Neuronal stem cell (in vitro differentiated cells): Measurements from ENCODE around the gene ADCY3.

Experiments
- DNase-seq: peaks from one replicate; pipeline ENCODE4 v3.0.0-alpha.2; 2013; ENCODE audit warnings: low spot score
- H2AFZ ChIP-seq: one replicate; pipeline ENCODE4 v1.6.1; 2013; ENCODE audit warnings: mild to moderate bottlenecking, low read length, inconsistent platforms
- H2AK5ac ChIP-seq: 2 replicates; pipeline ENCODE4 v1.6.1; 2013; ENCODE audit warnings: low read depth, mild to moderate bottlenecking, inconsistent platforms, low read length, moderate library complexity, mixed read lengths
- H2BK120ac ChIP-seq: 2 replicates; pipeline ENCODE4 v1.6.1; 2013; ENCODE audit warnings: low read depth, mild to moderate bottlenecking, inconsistent platforms, low read length, moderate library complexity, mixed read lengths
- H2BK12ac ChIP-seq: one replicate; pipeline ENCODE4 v1.6.1; 2013; ENCODE audit warnings: low read length, inconsistent platforms
- H2BK15ac ChIP-seq: 2 replicates; pipeline ENCODE4 v1.6.1; 2013; ENCODE audit warnings: mild to moderate bottlenecking, low read length, inconsistent platforms, mixed read lengths
- H2BK5ac ChIP-seq: one replicate; pipeline ENCODE4 v1.6.1; 2013; ENCODE audit warnings: inconsistent platforms, mild to moderate bottlenecking, low read length, moderate library complexity
- H3K14ac ChIP-seq: one replicate; pipeline ENCODE4 v1.6.1; 2013; ENCODE audit warnings: low read length, inconsistent platforms
- H3K18ac ChIP-seq: 2 replicates; pipeline ENCODE4 v1.6.1; 2013; ENCODE audit warnings: low read length, inconsistent platforms
- H3K23ac ChIP-seq: 2 replicates; pipeline ENCODE4 v1.6.1; 2013; ENCODE audit warnings: low read depth, mild to moderate bottlenecking, mixed read lengths, low read length, inconsistent platforms; ENCODE audit not compliant: poor library complexity
- H3K27ac ChIP-seq: replicated peaks from 3 replicates; pipeline ENCODE4 v1.5.1; 2013; ENCODE audit warnings: low read length, inconsistent platforms
- H3K27me3 ChIP-seq, 3 experiments: 2 replicates each; pipeline ENCODE4 v1.6.1; 2013; ENCODE audit warnings: low read length in 3 of 3, mild to moderate bottlenecking in 2 of 3, inconsistent platforms in 1 of 3, low read depth in 1 of 3, mixed read lengths in 1 of 3, moderate library complexity in 1 of 3; ENCODE audit not compliant: control insufficient read depth in 3 of 3, insufficient read depth in 3 of 3
- H3K36me3 ChIP-seq, 2 donors: replicated peaks in 1 of 2; 2 replicates each; pipeline ENCODE4 v1.6.1; 2013; ENCODE audit warnings: low read length in 2 of 2; ENCODE audit not compliant: control insufficient read depth in 2 of 2, insufficient read depth in 2 of 2
- H3K4ac ChIP-seq: 2 replicates; pipeline ENCODE4 v1.6.1; 2013; ENCODE audit warnings: inconsistent platforms, mild to moderate bottlenecking, low read length, moderate library complexity
- H3K4me1 ChIP-seq, 2 donors: 1 replicate in 1 of 2; 2 replicates in 1 of 2; pipeline ENCODE4 v1.6.1; 2013; ENCODE audit warnings: low read length in 2 of 2, low read depth in 1 of 2; ENCODE audit not compliant: control insufficient read depth in 2 of 2, insufficient read depth in 1 of 2
- H3K4me2 ChIP-seq: one replicate; pipeline ENCODE4 v1.6.1; 2013; ENCODE audit warnings: mild to moderate bottlenecking, low read length, inconsistent platforms; ENCODE audit not compliant: insufficient read depth, poor library complexity, severe bottlenecking
- H3K4me3 ChIP-seq, 2 donors: 2 replicates each; pipeline ENCODE4 v1.5.1; 2013; ENCODE audit warnings: low read length in 2 of 2, mild to moderate bottlenecking in 2 of 2, inconsistent platforms in 1 of 2, moderate library complexity in 1 of 2
- H3K79me1 ChIP-seq: one replicate; pipeline ENCODE4 v1.6.1; 2013; ENCODE audit warnings: low read depth, mild to moderate bottlenecking, inconsistent platforms, low read length, moderate library complexity
- H3K9ac ChIP-seq: one replicate; pipeline ENCODE4 v1.6.1; 2013; ENCODE audit warnings: mild to moderate bottlenecking, low read depth, low read length, inconsistent platforms; ENCODE audit not compliant: poor library complexity
- H3K9me3 ChIP-seq, 2 donors: replicated peaks in 1 of 2; 2 replicates each; pipeline versions ENCODE3 to v1.6.1; 2013; ENCODE audit warnings: low read length in 2 of 2, mild to moderate bottlenecking in 2 of 2, inconsistent platforms in 1 of 2, low read depth in 1 of 2, mixed read lengths in 1 of 2, moderate library complexity in 1 of 2; ENCODE audit not compliant: control insufficient read depth in 2 of 2, insufficient read depth in 1 of 2
- H4K8ac ChIP-seq: one replicate; pipeline ENCODE4 v1.6.1; 2013; ENCODE audit warnings: low read depth, mild to moderate bottlenecking, inconsistent platforms, low read length, moderate library complexity
- H4K91ac ChIP-seq: one replicate; pipeline ENCODE4 v1.6.1; 2013; ENCODE audit warnings: low read length, low read depth, mild to moderate bottlenecking, inconsistent platforms; ENCODE audit not compliant: poor library complexity
- WGBS, 2 donors: extraction: QIAGEN DNeasy Blood & Tissue Kit; methylation state at CpG; one replicate each; pipeline ENCODE4 v1.1.7; 2013; ENCODE audit warnings: missing lambda C conversion rate in 2 of 2, mixed read lengths in 1 of 2; ENCODE audit not compliant: insufficient read length in 2 of 2, insufficient replicate concordance in 1 of 2; ENCODE audit errors: extremely low coverage in 2 of 2; 5-methylcytosine and 5-hydroxymethylcytosine counted together

The ADCY3 gene

DNA sequence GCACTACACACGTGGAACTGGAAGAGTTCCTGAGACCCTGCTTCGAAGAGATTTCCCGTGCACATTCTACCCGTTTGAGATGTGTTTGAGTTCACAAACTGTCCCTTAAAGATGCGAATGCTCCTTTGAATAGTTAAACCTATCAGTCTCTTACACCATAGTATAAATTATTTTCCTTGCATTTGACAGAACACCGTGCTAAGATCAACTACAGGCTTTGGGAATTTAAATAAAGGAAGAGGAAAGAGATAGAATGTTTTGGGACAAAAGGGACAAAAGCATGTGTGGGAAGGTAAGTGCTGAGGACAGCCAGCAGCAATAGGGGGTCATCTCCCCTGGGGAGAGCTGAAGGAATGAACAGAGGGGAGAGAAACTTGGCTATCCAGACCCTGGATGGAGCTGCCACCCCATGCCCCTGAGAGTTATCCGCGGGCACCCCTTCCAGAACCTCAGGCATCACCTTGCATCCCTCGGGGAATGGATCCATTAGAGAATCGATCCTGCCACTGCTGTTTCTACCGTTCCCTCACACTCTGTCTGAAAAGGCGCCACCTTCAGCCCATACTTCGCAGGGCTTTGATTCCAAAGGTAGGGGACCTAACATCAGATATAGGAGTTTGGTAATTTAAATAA, 888 bp upstream of the ADCY3 start:
- H3K36me3 ChIP-seq: peaks cover 13 to 26% of the 10 kb centered on the region in 2 donors
- no peak overlapping the region for H4K8ac ChIP-seq
- H3K4me1 ChIP-seq: peaks cover 2 to 11% of the 10 kb centered on the region in 2 donors
- H2BK120ac ChIP-seq: no peak overlapping the region
- H3K9ac ChIP-seq: no peak overlapping the region
- H2BK15ac ChIP-seq: no peak overlapping the region
- H3K27ac ChIP-seq: no peak overlapping the region
- peak overlapping the region; percentile 60 to 83 for H3K4me3 ChIP-seq
- DNase-seq: no peak
- no peak overlapping the region for H3K4ac ChIP-seq
- peak overlapping the region; percentile 52 for H3K18ac ChIP-seq
- H2AFZ ChIP-seq: peak overlapping the region; percentile 94
- whole genome bisulfite sequencing, 2 donors: no CpG with 5 or more reads among the region's 13 CpGs
- no peak overlapping the region for H3K14ac ChIP-seq
- H3K27me3 ChIP-seq: peaks cover 0 to under 1% (median 0%) of the 10 kb centered on the region in 3 experiments
- peak overlapping the region; percentile 68 for H3K4me2 ChIP-seq
- H4K91ac ChIP-seq: no peak overlapping the region
- peaks cover 0 to under 1% of the 10 kb centered on the region in 2 donors for H3K9me3 ChIP-seq
- H3K79me1 ChIP-seq: peaks cover 9% of the 10 kb centered on the region
- H3K23ac ChIP-seq: no peak overlapping the region
- H2BK5ac ChIP-seq: no peak overlapping the region
- no peak overlapping the region for H2AK5ac ChIP-seq
- no peak overlapping the region for H2BK12ac ChIP-seq

DNA sequence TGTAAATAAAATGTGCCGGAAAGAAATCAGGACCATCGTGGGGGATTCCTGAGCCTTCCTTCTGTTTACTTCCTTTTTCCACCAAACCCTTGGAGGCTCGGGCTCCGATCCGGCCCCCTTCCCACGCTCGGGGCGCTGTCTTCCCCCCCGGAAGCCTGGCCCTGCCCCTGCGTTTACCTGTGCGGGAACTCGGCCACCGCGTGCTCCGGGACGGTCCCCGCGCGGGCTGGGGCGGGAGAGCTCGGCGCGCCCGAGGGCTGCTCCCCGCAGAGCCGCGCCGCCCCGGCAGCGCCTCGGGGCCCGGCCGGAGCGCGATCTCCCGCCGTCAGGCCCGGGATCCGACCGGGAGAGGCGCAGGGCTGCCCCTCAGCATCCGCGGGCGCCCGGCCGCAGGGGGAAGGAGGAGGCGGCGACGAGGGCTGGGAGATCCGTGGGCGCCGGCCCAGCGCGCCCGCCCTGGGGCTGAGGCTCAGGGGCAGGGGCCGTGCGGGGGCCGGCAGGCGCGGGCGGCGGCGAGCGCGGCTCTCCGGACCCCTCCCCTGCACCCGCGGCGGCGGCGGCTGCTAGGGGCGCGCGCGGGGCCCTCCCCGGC, 435 bp downstream of the ADCY3 start:
- H3K36me3 ChIP-seq: peaks cover 17 to 37% of the 10 kb centered on the region in 2 donors
- H3K27me3 ChIP-seq: no peaks in the 10 kb centered on the region
- no peak overlapping the region for H2BK12ac ChIP-seq
- H2BK5ac ChIP-seq: no peak overlapping the region
- H3K18ac ChIP-seq: peak overlapping the region; percentile 91
- H3K27ac ChIP-seq: no peak overlapping the region
- H3K4ac ChIP-seq: no peak overlapping the region
- H3K9me3 ChIP-seq: no peaks in the 10 kb centered on the region
- peaks cover 12% of the 10 kb centered on the region for H3K79me1 ChIP-seq
- H2BK120ac ChIP-seq: no peak overlapping the region
- H4K91ac ChIP-seq: no peak overlapping the region
- H2AFZ ChIP-seq: peak overlapping the region; percentile 94
- peak; percentile 21 for DNase-seq
- H2AK5ac ChIP-seq: no peak overlapping the region
- no CpG with 5 or more reads among the region's 76 CpGs for WGBS, 2 donors
- H4K8ac ChIP-seq: no peak overlapping the region
- H3K14ac ChIP-seq: no peak overlapping the region
- H3K9ac ChIP-seq: peak overlapping the region; percentile 88
- H3K4me2 ChIP-seq: peak overlapping the region; percentile 72
- peak overlapping the region; percentile 60 to 88 for H3K4me3 ChIP-seq
- peak overlapping the region; percentile 38 for H3K23ac ChIP-seq
- H3K4me1 ChIP-seq: peaks cover 2 to 11% of the 10 kb centered on the region in 2 donors
- H2BK15ac ChIP-seq: no peak overlapping the region

DNA sequence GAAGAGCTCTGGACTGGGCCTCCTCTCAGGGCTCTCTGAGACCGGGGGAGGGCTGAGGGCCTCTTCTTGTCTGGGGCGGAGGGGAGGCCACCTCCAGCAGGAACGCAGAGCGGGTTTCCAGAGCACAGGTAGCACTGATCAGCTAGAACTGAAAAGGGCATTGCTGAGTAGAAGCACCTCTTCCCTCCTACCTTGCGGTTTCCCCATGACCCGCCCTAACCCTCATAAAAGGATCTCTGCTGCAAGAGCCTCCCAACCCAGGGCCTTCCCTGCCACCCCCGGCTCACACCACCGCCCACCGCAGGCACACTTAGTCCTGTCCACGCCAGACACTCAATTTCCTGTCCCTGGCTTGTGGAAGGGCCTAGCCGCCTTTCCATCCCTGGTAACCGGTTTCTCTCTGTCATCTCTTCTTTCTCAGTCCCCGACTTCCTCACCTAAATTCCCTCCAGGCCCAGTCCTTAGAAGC, 966 bp downstream of the ADCY3 start:
- Histone ChIP-seq H4K8ac (no peak overlapping the region), H3K14ac (peak overlapping the region; percentile 1), H4K91ac (no peak overlapping the region), H3K79me1 (peaks cover 14% of the 10 kb centered on the region), H2AFZ (peak overlapping the region; percentile 94), H3K9me3 (no peaks in the 10 kb centered on the region), H3K4ac (no peak overlapping the region), H3K23ac (peak overlapping the region; percentile 38), H2BK15ac (peak overlapping the region; percentile 86), H3K27me3 (no peaks in the 10 kb centered on the region), H3K4me2 (peak overlapping the region; percentile 72), H3K36me3 (peaks cover 18 to 40% of the 10 kb centered on the region in 2 donors), H2AK5ac (peak overlapping the region; percentile 59), H3K27ac (no peak overlapping the region), H2BK5ac (peak overlapping the region; percentile 76), H3K18ac (peak overlapping the region; percentile 91), H3K9ac (peak overlapping the region; percentile 71), H3K4me1 (peaks cover 2 to 12% of the 10 kb centered on the region in 2 donors), H3K4me3 (peak overlapping the region; percentile 60 to 88), H2BK120ac (no peak overlapping the region), H2BK12ac (no peak overlapping the region)
- no CpG with 5 or more reads among the region's 13 CpGs for WGBS, 2 donors
- DNase-seq: no peak

DNA sequence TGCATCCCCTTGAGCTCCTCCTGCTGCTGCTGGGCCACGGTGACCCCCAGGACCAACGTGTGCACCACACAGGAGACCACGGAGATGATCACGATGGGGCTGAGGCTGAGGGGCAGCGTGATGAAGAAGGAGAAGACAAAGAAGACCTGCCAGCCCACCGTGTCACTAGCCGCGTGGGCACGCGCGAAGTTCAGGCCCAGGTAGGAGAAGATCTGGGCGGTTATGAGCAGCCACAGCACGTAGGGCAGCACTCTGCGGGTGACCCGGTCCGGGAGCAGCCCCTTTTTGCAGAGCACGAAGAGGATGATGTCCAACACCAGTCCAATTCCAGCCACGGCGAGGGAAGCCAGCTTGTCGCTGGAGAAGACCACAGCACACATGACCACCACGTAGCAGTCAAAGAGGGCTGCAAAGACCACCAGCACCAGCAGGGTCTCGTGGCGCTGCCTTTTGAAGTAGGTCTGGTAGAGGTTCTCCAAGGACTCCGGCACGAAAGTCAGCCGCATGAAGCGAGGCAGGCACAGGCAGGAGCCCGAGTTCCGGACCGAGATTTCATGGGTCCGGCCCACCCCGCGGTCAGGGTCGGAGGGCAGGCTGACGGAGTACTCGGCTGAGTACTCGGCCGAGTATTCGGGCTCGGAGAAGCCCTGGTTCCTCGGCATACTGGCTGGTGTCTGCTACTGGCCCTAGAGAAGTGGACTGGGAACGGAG, 1.6 kb downstream of the ADCY3 start:
- Histone ChIP-seq H2BK12ac (no peak overlapping the region), H3K9me3 (no peaks in the 10 kb centered on the region), H3K79me1 (peaks cover 16% of the 10 kb centered on the region), H2AK5ac (peak overlapping the region; percentile 59), H3K14ac (peak overlapping the region; percentile 95), H3K27me3 (no peaks in the 10 kb centered on the region), H2AFZ (no peak overlapping the region), H3K36me3 (peaks cover 18 to 46% of the 10 kb centered on the region in 2 donors), H3K18ac (peak overlapping the region; percentile 13), H4K8ac (no peak overlapping the region), H4K91ac (no peak overlapping the region), H3K9ac (peak overlapping the region; percentile 55), H3K27ac (no peak overlapping the region), H3K4ac (no peak overlapping the region), H3K4me3 (peak overlapping the region in 1 of 2 donors; percentile 60), H3K4me2 (peak overlapping the region; percentile 72), H2BK120ac (no peak overlapping the region), H3K23ac (no peak overlapping the region), H2BK15ac (peak overlapping the region; percentile 86), H2BK5ac (peak overlapping the region; percentile 76), H3K4me1 (peaks cover 2 to 14% of the 10 kb centered on the region in 2 donors)
- no peak for DNase-seq
- WGBS, 2 donors: no CpG with 5 or more reads among the region's 42 CpGs
